Stimulated activated CD4-positive, alpha-beta T cell treated with anti-CD3 and anti-CD28 coated beads, Interleukin-12 subunit alpha, Interleukin-12 subunit beta, amount 100 ng/mL, for 24 hours (primary cell): ENCODE measurements around the gene EXOC6.

Source experiments
- DNase-seq, 2 experiments: peaks; one replicate each; pipeline ENCODE4 v3.0.0-alpha.2; 2020; ENCODE audit warnings: low read depth in 2 of 2

The EXOC6 gene

GRCh38 chr10:93023013-93023650 lies 174.8 kb downstream of the EXOC6 start:
- no peak for DNase-seq

GRCh38 chr10:93026072-93026471 lies 177.8 kb downstream of the EXOC6 start:
- DNase-seq = no peak

- no peak for DNase-seq
Observed at GRCh38 chr10:93027508-93027907, 179.2 kb downstream of the EXOC6 start.

- DNase-seq = no peak
Observed at GRCh38 chr10:93028883-93029282, 180.6 kb downstream of the EXOC6 start.

- no peak for DNase-seq
Observed at GRCh38 chr10:93030409-93030808, 182.1 kb downstream of the EXOC6 start.

GRCh38 chr10:93032105-93032808 lies 183.9 kb downstream of the EXOC6 start:
- no peak for DNase-seq

GRCh38 chr10:93032809-93033137 lies 184.5 kb downstream of the EXOC6 start:
- no peak for DNase-seq

GRCh38 chr10:93034426-93034825 lies 186.1 kb downstream of the EXOC6 start:
- no peak for DNase-seq

- DNase-seq = no peak
Observed at GRCh38 chr10:93039110-93039509, 190.8 kb downstream of the EXOC6 start.

GRCh38 chr10:93039721-93040120 lies 191.4 kb downstream of the EXOC6 start:
- DNase-seq = no peak

- DNase-seq = no peak
Observed at GRCh38 chr10:93054486-93054885, 206.2 kb downstream of the EXOC6 start.

GRCh38 chr10:93058139-93058538 lies 209.8 kb downstream of the EXOC6 start:
- DNase-seq = no peak

- no peak for DNase-seq
Observed at GRCh38 chr10:93059975-93060886, 211.9 kb downstream of the EXOC6 start, which contains the start of gene CYP26C1. Gene CYP26C1 (plus strand): TSS chr10:93060798. CDS start chr10:93061264, 466 bp downstream.

- no peak for DNase-seq
Observed at GRCh38 chr10:93060887-93061593, 212.7 kb downstream of the EXOC6 start.

GRCh38 chr10:93061594-93062513 lies 213.5 kb downstream of the EXOC6 start:
- no peak for DNase-seq

- DNase-seq = no peak
Observed at GRCh38 chr10:93062514-93063143, 214.3 kb downstream of the EXOC6 start.

- no peak for DNase-seq
Observed at GRCh38 chr10:93063144-93063976, 215.0 kb downstream of the EXOC6 start.

- DNase-seq = no peak
Observed at GRCh38 chr10:93063977-93064660, 215.8 kb downstream of the EXOC6 start.
